Astrocyte of the cerebellum (primary cell): ENCODE measurements around the gene WIZ.

ENCODE experiments used
- DNase-seq: peaks from one replicate; pipeline ENCODE4 v3.0.0-alpha.2; 2011; ENCODE audit warnings: low read depth
- H3K4me3 ChIP-seq: 2 replicates; pipeline ENCODE4 v1.5.1; 2011; ENCODE audit warnings: mild to moderate bottlenecking, low read depth, low read length, moderate library complexity
- in situ Hi-C: cut with HindIII; loops from 2 replicates; pipeline ENCODE4 v1.10.0; 2017; ENCODE audit warnings: low sequenced_read_pairs
- TF ChIP-seq, protein P1 (sequence below): IDR thresholded peaks from 2 replicates; pipeline ENCODE4 v1.5.1; 2012; ENCODE audit warnings: low read length, low read depth, moderate library complexity, mild to moderate bottlenecking; ENCODE audit errors: missing control alignments

The WIZ gene, protein sequence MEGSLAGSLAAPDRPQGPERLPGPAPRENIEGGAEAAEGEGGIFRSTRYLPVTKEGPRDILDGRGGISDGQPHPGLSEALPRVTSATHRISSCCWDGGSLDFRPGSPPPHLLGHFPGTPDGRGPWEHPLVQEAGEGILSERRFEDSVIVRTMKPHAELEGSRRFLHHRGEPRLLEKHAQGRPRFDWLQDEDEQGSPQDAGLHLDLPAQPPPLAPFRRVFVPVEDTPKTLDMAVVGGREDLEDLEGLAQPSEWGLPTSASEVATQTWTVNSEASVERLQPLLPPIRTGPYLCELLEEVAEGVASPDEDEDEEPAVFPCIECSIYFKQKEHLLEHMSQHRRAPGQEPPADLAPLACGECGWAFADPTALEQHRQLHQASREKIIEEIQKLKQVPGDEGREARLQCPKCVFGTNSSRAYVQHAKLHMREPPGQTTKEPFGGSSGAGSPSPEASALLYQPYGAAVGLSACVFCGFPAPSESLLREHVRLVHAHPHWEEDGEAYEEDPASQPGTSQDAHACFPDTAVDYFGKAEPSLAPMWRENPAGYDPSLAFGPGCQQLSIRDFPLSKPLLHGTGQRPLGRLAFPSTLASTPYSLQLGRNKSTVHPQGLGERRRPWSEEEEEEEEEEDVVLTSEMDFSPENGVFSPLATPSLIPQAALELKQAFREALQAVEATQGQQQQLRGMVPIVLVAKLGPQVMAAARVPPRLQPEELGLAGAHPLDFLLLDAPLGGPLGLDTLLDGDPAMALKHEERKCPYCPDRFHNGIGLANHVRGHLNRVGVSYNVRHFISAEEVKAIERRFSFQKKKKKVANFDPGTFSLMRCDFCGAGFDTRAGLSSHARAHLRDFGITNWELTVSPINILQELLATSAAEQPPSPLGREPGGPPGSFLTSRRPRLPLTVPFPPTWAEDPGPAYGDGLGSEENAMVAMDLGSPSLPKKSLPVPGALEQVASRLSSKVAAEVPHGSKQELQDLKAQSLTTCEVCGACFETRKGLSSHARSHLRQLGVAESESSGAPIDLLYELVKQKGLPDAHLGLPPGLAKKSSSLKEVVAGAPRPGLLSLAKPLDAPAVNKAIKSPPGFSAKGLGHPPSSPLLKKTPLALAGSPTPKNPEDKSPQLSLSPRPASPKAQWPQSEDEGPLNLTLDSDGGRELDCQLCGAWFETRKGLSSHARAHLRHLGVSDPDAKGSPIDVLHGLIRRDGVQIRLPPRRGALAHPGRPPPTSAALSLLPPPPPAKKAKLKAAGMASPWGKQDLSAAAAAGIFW (N-terminal part only)

DNA sequence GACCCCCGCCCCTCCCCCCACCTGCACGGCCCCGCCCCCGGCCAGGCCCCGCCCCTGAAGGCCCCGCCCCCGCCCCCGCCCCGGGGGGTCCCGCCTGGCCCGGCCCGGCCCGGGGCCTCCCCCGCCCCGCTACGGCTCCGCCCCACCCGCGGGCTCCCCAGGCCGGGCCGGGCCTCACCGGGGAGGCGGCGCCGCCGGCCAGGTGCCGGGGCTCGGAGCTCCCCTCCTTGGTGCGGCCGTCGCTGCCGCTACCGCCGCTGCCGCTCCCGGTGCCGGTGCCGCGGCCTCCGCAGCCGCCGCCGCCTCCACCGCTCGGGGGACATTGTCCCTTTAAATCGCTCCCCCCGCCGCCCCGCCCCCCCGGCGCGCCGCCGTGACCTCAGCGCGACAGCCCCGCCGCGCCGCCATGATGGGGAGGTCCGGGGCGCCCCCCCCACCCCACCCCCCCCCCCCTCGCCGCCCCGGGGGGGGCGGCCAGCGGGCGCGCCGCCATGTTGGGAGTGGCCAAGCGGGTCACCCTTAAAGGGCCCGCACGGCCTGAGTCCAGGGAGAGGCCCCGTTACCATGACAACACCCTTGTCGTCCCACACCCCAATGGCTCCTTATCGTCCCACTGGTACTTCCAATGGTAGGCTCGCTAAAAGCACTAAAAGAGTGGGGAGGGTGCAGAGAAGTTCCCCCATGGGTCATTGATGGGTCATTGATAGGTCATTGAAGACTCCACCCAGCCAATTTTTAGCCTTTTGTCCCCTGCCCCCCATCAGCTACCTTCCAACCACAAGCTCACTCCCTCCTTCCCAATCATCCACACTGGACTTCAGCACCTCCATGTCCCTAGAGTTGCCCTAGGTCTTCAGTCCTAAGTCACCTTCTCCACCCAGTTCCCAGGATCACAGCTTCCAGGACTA, at the start of gene WIZ:
TSS of gene WIZ (minus strand) at position 337 of the 908 bp plus-strand sequence. CDS start 1,649 bp downstream, outside the sequence.
- peak within 1 kb of the TSS; percentile 70 for H3K4me3 ChIP-seq
- no peak for DNase-seq
- TF ChIP-seq, protein P1, sequence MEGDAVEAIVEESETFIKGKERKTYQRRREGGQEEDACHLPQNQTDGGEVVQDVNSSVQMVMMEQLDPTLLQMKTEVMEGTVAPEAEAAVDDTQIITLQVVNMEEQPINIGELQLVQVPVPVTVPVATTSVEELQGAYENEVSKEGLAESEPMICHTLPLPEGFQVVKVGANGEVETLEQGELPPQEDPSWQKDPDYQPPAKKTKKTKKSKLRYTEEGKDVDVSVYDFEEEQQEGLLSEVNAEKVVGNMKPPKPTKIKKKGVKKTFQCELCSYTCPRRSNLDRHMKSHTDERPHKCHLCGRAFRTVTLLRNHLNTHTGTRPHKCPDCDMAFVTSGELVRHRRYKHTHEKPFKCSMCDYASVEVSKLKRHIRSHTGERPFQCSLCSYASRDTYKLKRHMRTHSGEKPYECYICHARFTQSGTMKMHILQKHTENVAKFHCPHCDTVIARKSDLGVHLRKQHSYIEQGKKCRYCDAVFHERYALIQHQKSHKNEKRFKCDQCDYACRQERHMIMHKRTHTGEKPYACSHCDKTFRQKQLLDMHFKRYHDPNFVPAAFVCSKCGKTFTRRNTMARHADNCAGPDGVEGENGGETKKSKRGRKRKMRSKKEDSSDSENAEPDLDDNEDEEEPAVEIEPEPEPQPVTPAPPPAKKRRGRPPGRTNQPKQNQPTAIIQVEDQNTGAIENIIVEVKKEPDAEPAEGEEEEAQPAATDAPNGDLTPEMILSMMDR = no peak
- in situ Hi-C loops = no loop called here

- in situ Hi-C loops = no loop called here
- no peak for DNase-seq
- TF ChIP-seq, protein P1 = no peak
- no peak overlapping the region for H3K4me3 ChIP-seq
These were observed 49.2 kb upstream of the WIZ start for GRCh38 chr19:15498910-15499309.

DNA sequence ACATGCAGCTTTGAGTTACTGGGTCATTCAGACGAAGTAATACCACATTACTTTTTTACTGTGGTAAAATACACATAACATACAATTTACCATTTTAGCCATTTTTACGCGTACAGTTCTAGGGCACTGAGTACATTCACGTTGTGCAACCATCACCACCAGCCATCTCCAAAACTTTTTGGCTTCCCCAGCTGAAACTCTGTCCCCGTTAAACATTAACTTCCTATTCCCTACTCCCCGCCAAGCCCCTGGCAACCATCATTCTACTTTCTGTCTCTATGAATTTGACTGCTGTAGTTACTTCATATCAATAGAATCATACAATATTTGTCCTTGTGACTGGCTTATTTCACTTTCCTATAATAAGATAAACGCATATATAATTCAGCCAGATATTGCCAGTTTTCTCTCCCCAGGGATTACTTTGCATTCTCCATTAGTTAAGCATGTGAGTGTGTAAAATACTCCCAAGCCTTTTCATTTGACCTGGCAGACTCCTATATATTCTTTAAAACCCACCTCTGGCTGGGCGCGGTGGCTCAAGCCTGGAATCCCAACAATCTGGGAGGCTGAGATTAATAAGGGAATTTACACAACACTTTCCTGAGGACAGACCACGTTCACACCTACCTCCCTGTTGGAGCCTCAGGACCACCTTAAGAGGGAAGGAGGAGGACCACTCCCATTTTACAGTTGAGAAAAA, 48.6 kb upstream of the WIZ start:
- in situ Hi-C loops = no loop called here

GRCh38 chr19:15495151-15495550, 45.4 kb upstream of the WIZ start:
- no peak for DNase-seq
- TF ChIP-seq, protein P1 = no peak
- no peak overlapping the region for H3K4me3 ChIP-seq
- in situ Hi-C loops = no loop called here

More for the DNA sequence above, 48.6 kb upstream of the WIZ start:
- no peak overlapping the region for H3K4me3 ChIP-seq
- no peak for DNase-seq
- TF ChIP-seq, protein P1 = no peak

DNA sequence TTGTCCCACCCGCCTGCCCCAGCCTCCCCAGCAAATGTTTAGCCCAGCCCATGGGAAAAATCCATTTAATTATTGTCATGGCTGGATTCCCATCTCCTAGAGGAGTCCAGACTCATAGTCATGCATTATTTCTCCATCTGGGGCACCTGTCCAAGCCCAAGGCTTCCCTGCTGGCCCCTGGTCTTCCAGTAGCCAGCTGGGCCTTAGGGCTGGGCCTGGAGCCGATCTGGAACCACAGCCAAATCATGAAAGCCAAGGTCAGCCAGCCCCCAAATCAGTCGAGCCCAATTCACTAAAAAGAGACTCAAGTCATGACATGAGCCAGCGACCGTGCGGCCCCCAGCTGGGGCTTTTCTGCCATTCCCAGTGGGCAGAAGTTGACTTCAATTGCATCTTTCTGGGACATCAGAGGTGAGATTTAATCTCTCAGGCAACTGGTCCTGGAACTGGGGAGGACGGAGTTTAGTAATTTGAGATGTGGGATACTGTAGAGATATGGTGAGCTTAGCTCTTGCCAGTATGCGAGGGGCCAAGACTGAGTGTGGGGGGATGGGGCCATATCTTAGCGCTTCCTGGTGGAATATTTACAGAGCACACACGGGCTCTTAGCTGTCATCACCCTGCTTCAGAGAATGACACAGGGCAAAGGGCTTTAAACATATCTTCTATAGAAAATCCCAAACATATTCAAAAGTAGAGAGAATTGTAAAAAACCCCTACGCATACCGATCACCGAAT, 38.9 kb upstream of the WIZ start:
- DNase-seq = no peak
- in situ Hi-C loops = no loop called here
- TF ChIP-seq, protein P1 = no peak
- no peak overlapping the region for H3K4me3 ChIP-seq
